Measurements from ENCODE around the gene RCSD1.
A peak's percentile ranks its signal among the peaks of the same experiment; 100 is the strongest.

The RCSD1 gene

DNA sequence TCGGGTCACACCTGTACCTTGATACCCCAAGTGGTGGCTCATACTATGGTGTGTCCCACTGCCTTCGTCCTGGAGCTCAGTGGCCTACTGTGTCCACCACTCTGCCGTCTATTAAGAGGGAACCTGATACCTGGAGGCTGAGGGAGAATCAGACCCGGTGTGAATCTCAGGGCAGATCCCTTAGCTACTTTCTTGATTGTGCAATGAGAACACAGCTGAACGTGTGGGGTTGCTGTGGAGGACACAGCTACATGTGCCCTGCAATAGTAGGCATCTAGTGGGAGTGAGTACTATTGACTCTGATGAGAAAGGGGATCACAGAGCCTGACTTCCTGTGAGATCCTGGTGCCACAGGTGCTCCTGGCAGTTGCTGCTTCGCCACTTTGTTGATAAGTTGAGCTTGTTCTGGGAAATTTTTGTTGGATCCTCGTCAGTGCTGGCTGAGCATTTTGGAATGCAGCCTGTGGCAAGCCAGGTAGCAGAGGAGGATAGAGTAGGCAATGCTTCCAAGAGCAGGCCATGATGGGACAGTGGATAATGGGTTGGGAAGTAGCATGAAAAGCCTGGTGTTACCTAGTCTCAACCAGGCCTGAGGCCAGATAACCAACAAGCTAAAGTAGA lies 63.5 kb downstream of the RCSD1 start:
- no peak for DNase-seq (ENCODE audit: low read depth)

DNA sequence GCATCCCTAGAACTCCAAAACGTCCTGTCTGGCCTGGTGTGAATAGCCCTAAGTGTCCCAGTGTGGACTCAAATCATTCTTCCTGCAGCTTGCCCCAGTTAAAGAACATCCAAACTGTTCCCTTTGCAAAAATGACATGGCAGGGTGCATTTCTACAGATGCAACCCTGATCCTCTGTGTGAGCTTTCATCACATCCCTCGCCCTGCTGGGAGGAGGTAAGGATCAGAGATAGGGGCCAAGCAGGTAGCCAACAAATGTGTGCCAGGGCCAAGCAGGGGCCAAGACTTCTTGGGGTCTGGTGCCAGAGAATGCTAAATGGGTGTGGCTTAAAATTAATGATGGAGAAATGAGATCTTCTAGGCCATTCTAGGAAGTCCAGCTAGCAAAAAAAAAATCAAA lies 64.7 kb downstream of the RCSD1 start:
- no peak for DNase-seq (ENCODE audit: low read depth)

DNA sequence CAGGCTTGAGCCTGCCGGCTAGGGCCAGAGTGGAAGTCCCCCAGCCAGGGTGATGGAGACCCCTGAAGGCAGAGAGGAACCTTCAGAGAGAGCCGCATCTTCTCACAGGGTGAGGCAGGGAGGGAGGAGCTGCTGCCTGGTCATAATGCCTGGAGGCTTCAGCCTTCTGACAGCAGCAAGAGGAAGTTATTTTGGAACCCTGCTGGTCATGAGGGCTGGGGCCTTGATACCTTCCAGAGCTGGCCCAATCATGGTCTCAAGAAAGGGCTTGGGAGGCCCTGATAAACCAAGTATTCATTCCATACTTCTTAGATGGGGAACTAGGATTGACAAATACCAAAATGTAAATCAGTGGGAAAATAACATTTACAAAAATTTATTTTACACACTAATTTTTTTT lies 65.1 kb downstream of the RCSD1 start:
- DNase-seq (ENCODE audit: low read depth), result no peak

DNA sequence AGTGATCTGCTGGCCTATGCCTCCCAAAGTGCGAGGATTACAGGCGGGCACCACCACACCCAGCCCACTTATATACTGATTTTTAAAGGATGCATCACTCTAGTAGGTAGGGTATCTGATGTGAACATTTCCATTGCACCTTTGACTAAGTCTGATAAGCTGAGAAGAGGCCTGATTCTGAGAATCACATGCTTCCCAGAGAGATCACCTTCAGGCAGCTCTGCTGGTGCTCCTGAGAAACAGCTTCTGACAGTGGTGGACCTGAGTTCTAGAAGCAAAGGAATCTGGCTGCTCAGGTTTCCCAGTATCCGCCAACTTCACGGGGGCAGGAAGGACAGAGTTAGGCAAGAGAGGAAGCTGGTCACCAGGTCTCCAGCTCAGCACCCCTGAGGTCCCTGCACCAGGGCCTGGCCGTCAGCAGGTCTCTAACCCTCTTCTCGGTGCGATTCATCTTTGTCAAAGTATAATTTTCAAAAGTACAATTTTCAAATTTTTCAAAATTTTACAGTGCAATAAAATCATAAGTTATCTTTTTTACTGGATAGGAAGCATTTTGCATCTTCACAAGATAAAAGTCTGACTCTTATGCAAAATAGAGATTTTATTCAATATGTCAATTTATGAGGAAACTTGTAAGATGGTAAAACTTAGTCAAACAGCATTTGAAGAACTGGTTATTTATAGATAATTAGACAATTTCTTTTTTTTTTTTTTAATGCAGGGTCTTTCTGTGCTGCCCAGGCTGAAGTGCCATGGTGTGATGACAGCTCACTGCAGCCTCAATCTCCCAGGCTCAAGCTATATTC lies 65.9 kb downstream of the RCSD1 start:
- no peak for DNase-seq (ENCODE audit: low read depth)

DNA sequence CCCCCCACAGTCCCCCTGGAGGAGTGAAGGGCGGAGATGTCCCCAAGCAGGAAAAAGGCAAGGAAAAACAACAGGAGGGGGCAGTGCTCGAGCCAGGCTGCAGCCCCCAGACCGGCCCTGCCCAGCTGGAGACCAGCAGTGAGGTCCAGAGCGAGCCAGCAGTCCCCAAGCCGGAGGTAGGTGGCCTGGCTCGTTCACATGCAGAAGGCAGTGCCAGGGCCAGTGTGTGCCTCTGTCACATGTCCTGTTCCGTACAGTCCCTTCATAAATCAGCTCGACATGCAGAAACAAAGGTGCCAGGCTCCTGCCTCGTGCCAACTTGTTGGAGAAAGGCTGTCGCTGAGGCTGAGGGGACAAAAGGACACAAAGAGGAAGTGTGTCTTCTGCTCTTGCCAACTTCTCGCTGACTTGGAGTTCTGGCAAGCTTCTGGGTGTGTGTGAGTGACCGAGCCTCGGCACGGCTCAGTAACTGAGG lies 67.7 kb downstream of the RCSD1 start:
- no peak for DNase-seq (ENCODE audit: low read depth)

DNA sequence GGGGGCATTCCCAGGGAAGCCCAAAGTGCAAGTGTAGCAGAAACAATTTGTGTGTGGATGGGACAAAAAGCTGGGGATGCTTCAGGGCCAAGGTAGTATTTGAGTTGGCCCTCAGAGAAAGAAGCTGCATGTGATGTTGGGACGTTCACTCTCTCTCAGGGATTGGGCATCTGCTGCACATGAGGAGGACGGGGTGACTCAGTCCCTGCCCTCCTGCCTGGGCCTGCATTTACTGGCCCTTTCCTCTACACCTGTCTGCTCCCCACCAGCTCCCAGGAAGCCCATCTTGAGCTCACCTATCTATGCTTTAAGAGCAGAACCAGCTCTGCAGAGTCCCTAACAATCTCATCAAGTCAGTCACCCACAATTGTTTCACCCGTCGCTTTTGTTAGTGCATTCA lies 68.3 kb downstream of the RCSD1 start:
- DNase-seq (ENCODE audit: low read depth), result no peak

DNA sequence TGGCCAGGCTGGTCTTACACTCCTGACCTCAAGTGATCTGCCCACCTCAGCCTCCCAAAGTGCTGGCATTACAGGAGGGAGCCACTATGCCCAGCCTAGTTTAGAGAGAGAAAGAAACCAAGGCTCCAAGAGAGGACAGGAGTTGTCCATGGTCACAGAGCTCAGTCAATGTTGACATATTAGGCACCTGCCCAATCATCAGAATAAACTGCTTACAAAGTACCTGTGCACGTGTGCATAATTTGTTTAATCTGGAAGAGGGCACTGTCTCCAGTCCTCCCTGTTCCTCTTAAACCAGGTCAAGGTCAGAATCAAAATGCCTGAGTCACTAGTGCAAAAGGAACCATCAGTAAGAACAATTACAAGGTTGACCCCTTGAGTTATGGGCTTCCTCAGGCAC lies 71.5 kb downstream of the RCSD1 start:
- no peak for DNase-seq (ENCODE audit: low read depth)

DNA sequence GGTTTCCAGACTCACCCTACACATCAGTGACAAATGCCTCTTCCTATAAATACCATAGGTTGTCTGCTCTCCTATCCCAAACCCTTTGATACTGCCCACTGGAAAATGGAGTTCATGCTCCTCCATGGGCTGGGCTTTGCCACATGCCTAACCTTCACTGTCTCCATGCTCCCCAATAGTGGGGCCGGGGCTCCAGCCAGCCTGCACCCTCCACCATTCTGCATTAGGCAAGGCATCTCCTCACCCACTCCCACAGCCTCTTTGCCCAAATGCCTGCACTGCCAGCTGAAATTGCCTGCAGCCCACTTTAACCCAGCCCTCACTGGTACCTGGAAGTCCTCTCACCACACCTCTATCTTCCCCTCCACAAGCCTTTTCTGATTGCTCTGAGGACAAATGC lies 73.5 kb downstream of the RCSD1 start:
- DNase-seq (ENCODE audit: low read depth), result no peak

DNA sequence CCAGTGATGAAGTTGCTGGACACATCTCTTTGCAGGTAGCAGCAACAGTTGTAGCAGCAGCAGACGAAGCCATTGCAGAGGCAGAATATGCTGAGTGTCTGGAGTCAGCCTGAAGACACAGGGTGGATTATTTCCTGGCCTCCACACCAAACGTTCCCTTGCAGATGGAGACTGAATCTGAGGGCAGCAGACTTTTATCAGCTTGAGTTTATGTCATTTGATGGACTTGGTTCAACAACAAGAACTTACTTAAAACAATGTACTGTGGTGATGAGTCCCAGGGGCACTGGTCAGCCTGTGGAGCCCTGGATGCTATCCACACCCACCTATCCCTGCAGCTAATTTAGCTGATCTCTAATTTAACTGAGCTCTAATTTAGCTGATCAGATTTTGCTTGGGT lies 74.7 kb downstream of the RCSD1 start:
- DNase-seq (ENCODE audit: low read depth), result no peak

DNA sequence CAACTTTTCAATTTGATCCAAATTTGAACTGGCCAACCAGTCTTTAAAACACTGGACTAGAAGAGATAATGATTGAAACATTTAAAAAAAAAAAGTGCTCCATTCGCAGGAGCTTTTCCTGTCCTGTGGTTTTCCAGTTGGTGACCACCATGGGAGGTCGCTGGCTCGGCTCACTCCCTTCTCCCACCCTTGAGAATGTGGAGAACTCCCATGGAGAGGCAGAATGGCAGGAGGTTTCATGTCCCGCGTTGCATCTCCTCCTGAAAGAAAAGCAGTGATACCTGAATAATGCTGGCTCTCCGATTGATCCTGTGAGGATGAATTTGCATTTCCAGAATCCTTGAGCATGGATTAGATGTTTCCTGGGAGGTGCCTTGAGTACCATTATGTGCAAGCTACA lies 75.2 kb downstream of the RCSD1 start:
- DNase-seq (ENCODE audit: low read depth), result no peak

DNA sequence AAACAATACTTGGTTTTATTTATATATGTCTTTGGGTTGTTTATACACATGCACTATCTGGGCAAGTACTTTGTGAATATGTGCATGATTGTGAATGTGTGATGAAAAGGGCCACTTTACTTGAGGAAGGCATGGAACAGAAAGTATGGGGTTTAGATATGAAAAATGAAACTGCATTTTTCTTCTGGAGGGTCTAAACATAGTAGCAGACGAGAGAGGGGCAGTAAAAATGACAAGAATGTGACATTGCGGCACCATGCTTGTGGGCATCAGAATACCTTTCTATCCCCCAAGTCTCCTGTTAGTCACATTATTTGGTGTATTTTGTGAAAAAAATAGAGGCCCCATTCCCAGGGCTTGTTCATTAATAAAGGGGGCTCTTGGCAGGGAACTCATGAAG lies 76.3 kb downstream of the RCSD1 start:
- no peak for DNase-seq (ENCODE audit: low read depth)

DNA sequence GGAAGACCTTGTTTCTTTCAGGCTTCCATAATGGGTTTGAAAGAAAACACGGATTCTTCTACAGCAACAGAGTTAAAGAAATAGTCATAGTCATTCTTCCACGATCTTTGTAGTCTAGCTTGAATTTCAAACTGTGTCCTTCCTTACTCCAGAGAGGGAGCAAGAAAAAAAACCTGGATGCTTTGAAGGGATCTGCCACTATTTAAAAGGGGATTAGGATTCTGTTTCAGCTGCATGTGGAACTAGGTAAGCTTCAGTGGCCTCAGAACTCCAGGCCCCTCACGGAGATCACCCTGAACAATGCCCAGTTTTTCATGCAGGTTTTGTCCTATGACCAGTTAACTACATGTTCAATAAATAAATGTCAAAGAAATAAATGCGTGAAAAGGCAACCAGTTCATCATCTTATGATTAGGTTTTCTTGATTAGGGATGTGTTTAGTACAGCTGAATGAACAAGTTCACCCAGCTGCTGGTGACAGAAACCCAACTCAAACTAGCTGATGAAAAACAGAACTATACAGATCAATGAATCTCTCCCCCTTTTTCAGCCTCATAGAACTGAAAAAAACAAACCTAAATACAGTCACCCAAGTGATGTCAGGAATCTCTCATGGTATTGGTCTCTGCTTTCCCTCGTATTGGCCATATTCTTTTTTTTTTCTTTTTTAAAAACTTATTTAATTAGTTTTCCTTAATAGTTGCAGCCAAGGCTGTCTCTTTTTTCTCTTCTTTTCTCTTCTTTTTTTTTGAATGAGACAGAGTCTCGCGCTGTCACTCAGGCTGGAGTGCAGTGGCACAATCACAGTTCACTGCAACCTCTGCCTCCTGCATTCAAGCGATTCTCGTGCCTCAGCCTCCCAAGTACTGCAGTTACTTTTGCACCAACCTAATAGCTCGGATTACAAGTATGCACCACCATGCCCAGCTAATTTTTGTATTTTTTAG lies 77.2 kb downstream of the RCSD1 start:
- DNase-seq (ENCODE audit: low read depth), result no peak

DNA sequence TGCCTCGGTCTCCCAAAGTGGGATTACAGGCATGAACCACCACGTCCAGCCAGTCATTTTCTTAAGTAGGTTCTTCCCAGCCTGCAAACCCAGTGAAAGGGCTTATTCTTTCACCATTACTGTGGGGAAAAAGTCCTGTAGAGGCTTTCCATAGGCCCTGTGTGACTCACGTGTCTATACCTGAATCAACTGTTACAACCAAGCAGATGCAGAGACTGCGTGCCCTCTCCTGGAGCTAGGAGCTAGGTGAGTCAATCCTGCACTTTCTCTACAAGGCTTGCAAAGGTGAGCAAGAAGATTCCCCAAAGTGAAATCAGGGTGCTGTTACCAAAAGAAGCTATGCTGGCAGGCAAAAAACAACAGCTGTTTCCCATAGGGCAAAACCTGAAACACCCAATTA lies 77.9 kb downstream of the RCSD1 start:
- no peak for DNase-seq (ENCODE audit: low read depth)

DNA sequence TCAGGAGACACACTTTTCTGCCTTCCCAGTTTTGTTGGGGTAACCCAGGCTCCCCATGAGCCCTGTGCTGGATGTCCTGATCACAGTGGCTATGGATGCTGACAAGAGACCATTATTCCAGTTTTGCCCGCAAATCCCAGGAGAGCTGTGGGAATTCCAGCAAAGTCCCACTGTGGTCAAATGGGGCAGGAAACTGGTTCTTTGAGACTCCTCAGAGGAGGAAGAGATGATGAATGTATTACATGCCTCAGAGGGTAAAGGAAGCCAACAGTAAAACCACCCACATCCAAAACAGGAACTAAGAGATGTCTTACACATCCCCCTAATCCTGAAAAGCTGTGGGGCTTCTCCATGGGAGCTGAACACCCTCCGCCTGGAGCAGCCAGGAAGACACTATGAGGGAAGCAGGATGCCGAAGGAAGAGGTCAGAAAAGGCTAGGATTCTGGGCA lies 78.9 kb downstream of the RCSD1 start:
- DNase-seq (ENCODE audit: low read depth), result no peak

DNA sequence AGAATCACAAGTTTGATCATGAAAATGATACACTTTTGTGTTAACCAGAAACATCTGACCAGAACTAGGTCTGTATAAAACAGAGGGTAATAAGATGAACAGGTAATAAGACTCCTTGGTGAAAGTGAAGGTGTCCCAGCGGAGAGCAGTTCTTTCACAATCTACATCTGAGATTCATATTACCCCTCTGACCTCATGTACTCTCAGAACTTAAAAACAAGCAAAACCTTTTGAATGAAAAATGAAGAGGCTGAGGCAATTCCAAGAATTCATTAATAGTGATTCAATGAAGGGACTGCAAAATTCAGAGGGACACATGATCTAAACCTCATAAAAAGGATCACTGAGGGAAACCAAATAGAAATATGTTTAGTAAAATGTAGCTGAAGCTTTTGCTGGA lies 80.8 kb downstream of the RCSD1 start:
- DNase-seq (ENCODE audit: low read depth), result peak; percentile 27

DNA sequence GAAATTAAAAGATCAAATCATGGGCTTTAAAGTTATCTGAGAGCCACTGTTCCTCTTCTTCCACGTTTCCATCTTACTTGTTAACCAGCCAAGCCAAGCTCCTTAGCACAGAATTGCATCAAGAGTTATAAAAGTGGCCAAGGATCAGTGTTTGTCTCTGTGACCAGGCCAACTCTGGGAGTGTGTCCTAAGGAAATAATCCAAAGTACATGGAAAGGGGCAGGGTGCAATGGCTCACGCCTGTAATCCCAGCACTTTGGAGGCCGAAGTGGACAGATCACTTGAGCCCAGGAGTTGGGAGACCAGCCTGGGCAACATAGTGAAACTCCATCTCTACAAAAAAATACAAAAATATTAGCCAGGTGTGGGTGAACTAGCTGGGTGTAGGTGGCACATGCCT lies 81.8 kb downstream of the RCSD1 start:
- DNase-seq (ENCODE audit: low read depth), result no peak

DNA sequence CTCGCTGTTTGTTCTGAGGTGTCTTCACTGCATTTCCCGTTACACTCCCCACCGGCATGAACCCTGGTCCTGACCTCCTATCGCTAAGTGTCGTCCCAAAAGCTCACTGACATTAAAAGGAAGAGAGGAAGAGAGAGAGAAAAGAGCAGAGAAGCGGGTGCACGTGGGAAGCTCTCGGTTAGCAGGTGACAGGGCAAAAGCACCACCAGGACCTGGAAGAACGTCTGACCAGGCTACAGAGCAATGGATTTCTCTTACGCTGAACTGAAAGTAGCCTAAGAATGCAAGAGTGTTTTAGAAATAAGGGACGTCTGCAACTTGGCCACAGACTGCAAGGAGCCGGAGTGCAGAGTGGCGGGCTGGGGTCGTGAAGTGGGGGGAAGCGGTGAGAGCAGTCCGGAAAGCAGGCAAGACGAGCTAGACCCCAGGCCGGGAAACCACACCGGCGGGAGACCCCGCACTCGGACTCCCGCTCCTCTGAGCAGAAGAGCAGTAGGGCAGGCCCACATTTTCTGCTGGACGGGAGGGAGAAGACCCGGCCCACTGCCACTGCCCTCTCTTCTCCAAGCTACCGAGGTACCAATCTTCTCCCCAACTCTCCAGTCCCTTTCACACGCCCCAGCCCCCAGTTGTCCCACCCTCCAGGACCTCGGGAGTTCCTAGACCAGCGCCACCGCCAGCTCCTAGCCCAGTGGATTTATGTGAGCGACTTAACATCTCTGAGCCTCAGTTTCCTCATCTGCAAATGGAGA lies 83.5 kb downstream of the RCSD1 start:
- DNase-seq (ENCODE audit: low read depth), result no peak

DNA sequence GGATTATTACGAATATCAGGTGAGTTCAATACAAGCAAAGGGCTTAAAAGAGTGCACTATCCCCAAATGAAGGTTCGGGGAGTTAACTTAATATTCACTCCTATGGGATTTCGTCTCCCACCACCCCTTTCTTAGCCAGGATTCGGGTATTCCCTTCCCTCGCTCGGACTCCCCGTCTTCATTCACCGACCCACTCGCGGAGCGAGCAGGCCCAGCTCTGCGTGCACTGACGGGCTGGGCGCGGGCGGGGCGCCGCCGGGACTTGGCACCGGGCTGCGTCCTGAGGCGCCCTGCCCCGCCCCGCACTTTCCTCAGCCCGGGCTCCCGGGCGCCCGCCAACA lies 84.0 kb downstream of the RCSD1 start:
- DNase-seq (ENCODE audit: low read depth), result peak; percentile 73

DNA sequence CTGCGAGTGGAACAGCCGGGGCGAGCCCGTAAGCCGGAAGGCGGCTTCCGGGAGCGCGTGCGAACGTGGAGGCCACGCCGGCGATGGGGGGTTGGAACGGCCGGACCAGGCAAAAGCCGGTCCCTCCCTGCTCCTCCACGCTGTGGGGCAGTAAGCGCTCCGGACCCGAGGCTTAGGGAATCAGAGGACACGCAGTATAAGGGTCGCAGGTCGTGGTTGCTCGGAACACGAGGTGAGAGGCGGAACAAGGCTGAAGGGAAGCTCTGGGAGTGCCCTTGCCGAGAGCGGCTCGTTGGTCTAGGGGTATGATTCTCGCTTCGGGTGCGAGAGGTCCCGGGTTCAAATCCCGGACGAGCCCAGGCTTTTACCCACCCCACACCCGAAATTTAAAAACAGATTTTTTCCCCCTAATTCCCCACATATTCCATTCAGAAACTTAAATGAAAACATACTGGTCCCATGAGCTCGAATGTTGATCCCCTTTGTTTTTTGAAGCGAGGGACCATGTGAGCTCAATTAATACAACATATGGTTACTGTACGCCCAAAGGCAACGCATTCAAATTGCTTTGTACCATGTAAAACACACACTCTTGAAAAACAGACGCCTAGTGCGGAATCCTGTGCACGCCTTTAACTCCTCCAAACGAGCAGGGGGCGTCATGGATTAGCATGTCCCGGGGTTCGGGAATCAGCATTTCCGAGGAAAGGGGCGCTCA lies 84.6 kb downstream of the RCSD1 start:
- peak; percentile 73 for DNase-seq (ENCODE audit: low read depth)

DNA sequence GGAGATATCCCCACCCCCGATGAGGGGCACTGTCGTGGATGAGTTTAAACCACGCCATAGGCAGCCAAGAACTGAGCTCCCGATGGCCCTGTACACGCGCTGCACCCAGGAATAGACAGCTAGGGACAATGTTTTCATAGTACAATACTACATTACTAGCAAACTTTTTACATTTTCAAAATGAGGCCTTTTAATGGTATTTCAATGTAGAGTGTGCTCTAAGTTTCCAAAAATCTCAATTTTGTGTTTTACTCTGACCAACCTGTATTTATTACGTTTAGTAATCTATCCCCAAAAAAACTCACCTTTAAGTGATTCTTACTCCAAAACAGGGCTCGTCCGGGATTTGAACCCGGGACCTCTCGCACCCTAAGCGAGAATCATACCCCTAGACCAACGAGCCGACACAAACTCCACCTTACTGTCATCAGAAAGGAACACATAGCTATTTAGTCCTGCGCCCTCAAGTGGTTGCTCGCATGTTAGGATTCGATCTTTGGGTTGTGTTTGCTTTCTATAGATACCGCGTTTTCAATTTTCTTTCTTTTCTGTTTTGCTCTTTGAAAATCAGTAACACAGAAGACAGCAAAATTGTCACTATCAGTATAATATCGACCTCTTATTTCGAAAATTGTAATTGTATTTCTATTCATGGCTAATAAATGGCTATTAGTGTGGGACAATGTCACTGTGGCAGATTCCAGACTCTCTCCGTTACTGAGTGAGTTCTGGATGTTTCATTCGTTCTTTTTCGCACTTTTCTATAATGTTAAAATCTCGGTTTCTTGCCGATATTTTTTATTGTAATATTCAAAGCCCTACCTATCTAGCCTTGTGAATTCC lies 85.3 kb downstream of the RCSD1 start:
- peak; percentile 85 for DNase-seq (ENCODE audit: low read depth)

DNA sequence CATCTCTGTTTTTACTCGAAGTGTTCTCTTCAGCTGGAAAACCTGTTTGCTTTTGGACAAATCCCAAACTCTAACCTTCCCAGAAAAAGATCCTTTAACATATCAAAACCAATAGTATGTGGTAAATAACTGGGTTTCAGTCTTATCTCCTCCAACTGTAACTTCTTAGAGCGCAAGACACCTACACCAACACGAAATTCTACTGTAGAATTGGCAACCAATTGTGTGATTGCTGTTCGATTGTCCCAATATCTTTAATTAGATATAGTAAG lies 85.9 kb downstream of the RCSD1 start:
- DNase-seq (ENCODE audit: low read depth), result no peak

Measured in fibroblast of the conjunctiva (primary cell).